WTC11 (cell line): Measurements from ENCODE around the gene SFXN1. TPM values are rescaled to one million over a fixed set of nuclear protein-coding genes. Genes with fewer than 3 reads are reported as not detected.
A peak's percentile ranks its signal among the peaks of the same experiment; 100 is the strongest.

Experiments
- ATAC-seq: fragments of 200-7000 bp; cut with Tn5 transposase; 2 replicates; pipeline ENCODE4 v1.10.0; 2021; ENCODE audit warnings: mild to moderate bottlenecking, moderate library complexity
- CTCF ChIA-PET: fragments of 300-600 bp; sonication (Branson Sonifier 250); formaldehyde crosslinking; loops from one replicate; lab custom pipeline; 2021; ENCODE audit warnings: antibody characterized with exemption; lab: Charles Lee
- POLR2A ChIA-PET: fragments of 350-600 bp; sonication (Branson Sonifier 250); formaldehyde crosslinking; loops from one replicate; lab custom pipeline; 2021; ENCODE audit warnings: antibody characterized with exemption; lab: Charles Lee
- DNase-seq: peaks from one replicate; pipeline ENCODE4 v3.0.0; 2021; ENCODE audit warnings: low spot score
- H3K27ac Mint-ChIP-seq: 2 replicates; pipeline ENCODE4 v1.8.0; 2021; ENCODE audit warnings: mixed read lengths
- H3K27me3 Mint-ChIP-seq: 2 replicates; pipeline ENCODE4 v1.8.0; 2021; ENCODE audit warnings: low read depth, mild to moderate bottlenecking, moderate library complexity, mixed read lengths
- H3K36me3 Mint-ChIP-seq: 2 replicates; pipeline ENCODE4 v1.8.0; 2021; ENCODE audit warnings: mixed read lengths
- H3K4me1 Mint-ChIP-seq: 2 replicates; pipeline ENCODE4 v1.8.0; 2022; ENCODE audit warnings: mixed read lengths
- H3K4me3 Mint-ChIP-seq: 2 replicates; pipeline ENCODE4 v1.8.0; 2021; ENCODE audit warnings: mild to moderate bottlenecking, moderate library complexity, mixed read lengths
- H3K9me3 Mint-ChIP-seq: 2 replicates; pipeline ENCODE4 v1.8.0; 2021; ENCODE audit warnings: mixed read lengths
- AFF4 ChIP-seq: sonication (generic); formaldehyde crosslinking; IDR thresholded peaks from 2 replicates; pipeline ENCODE4 v1.8.1; 2023; ENCODE audit warnings: mild to moderate bottlenecking, missing genetic modification reagents, borderline replicate concordance
- ATF2 ChIP-seq: sonication (generic); formaldehyde crosslinking; IDR thresholded peaks from 2 replicates; pipeline ENCODE4 v1.8.1; 2022; ENCODE audit warnings: low read depth, missing genetic modification reagents, borderline replicate concordance
- CTCF ChIP-seq: fragments of 200-600 bp; IDR thresholded peaks from 2 replicates; pipeline ENCODE4 v1.8.0; 2022; ENCODE audit warnings: antibody characterized with exemption
- EMX1 ChIP-seq: fragments of 250-450 bp; sonication (Bioruptor Pico); IDR thresholded peaks from 2 replicates; pipeline ENCODE4 v1.8.0; 2021; ENCODE audit warnings: mild to moderate bottlenecking
- ETV6 ChIP-seq: sonication (generic); formaldehyde crosslinking; IDR thresholded peaks from 2 replicates; pipeline ENCODE4 v1.8.1; 2022; ENCODE audit warnings: mild to moderate bottlenecking, missing genetic modification reagents
- GABPB1 ChIP-seq: sonication (generic); formaldehyde crosslinking; IDR thresholded peaks from 2 replicates; pipeline ENCODE4 v1.8.1; 2023; ENCODE audit warnings: mild to moderate bottlenecking, missing genetic modification reagents
- HMGXB4 ChIP-seq: sonication (generic); formaldehyde crosslinking; IDR thresholded peaks from 2 replicates; pipeline ENCODE4 v1.8.1; 2023; ENCODE audit warnings: mild to moderate bottlenecking, moderate library complexity, missing genetic modification reagents
- JUN ChIP-seq: sonication (generic); formaldehyde crosslinking; IDR thresholded peaks from 2 replicates; pipeline ENCODE4 v1.8.0; 2023; ENCODE audit warnings: mild to moderate bottlenecking, missing genetic modification reagents
- MLX ChIP-seq: sonication (generic); formaldehyde crosslinking; IDR thresholded peaks from 2 replicates; pipeline ENCODE4 v1.8.1; 2023; ENCODE audit warnings: mild to moderate bottlenecking, missing genetic modification reagents, moderate library complexity
- NFE2L1 ChIP-seq: sonication (generic); formaldehyde crosslinking; IDR thresholded peaks from 2 replicates; pipeline ENCODE4 v1.8.1; 2023; ENCODE audit warnings: missing genetic modification reagents
- NR1H2 ChIP-seq: sonication (generic); formaldehyde crosslinking; IDR thresholded peaks from 2 replicates; pipeline ENCODE4 v1.9.0; 2021; ENCODE audit warnings: mild to moderate bottlenecking, moderate library complexity, missing genetic modification reagents
- NR2C2 ChIP-seq: sonication (generic); formaldehyde crosslinking; IDR thresholded peaks from 2 replicates; pipeline ENCODE4 v1.8.0; 2022; ENCODE audit warnings: mild to moderate bottlenecking, missing genetic modification reagents
- RELA ChIP-seq: sonication (generic); formaldehyde crosslinking; IDR thresholded peaks from 2 replicates; pipeline ENCODE4 v1.8.1; 2022; ENCODE audit warnings: missing genetic modification reagents, mild to moderate bottlenecking, borderline replicate concordance
- SP1 ChIP-seq: sonication (generic); formaldehyde crosslinking; conservative IDR thresholded peaks from 2 replicates; pipeline ENCODE4 v1.8.1; 2022; ENCODE audit warnings: missing genetic modification reagents
- ZBTB43 ChIP-seq: sonication (generic); formaldehyde crosslinking; IDR thresholded peaks from 2 replicates; pipeline ENCODE4 v1.8.1; 2023; ENCODE audit warnings: mild to moderate bottlenecking, missing genetic modification reagents
- ZNF232 ChIP-seq: sonication (generic); formaldehyde crosslinking; IDR thresholded peaks from 2 replicates; pipeline ENCODE4 v1.8.0; 2022; ENCODE audit warnings: mild to moderate bottlenecking, missing genetic modification reagents
- ZNF416 ChIP-seq: fragments of 250-450 bp; sonication (Bioruptor Pico); IDR thresholded peaks from 2 replicates; pipeline ENCODE4 v1.9.0; 2021; ENCODE audit warnings: mild to moderate bottlenecking, inconsistent platforms
- total RNA-seq: library from RNA; stranded (reverse); gene quantifications from 3 replicates; pipeline ENCODE4 v1.2.3, GENCODE V29; 2021

Gene SFXN1
- total RNA-seq, 1 experiment from 2014 or later: 82.9 TPM

- peaks cover 22% of the 10 kb centered on the region for H3K27me3 Mint-ChIP-seq
- H3K9me3 Mint-ChIP-seq: peaks cover 14% of the 10 kb centered on the region
- no peaks in the 10 kb centered on the region; the same call in none of the 2 replicates for H3K36me3 Mint-ChIP-seq
- ChIA-PET POLR2A (no interaction called here), CTCF (interaction anchor here (0.5 to 6.1 kb wide), 11 partner anchors 9 to 657 kb away, joined by 3 to 96 read pairs (median 4); no protein-coding TSS in a partner anchor)
- TF ChIP-seq ZNF416 (no peak), CTCF (no peak), NR2C2 (CRISPR knock-in tag) (no peak), HMGXB4 (no peak), ATF2 (CRISPR knock-in tag) (no peak), JUN (CRISPR knock-in tag) (no peak), RELA (CRISPR knock-in tag) (no peak), ZBTB43 (CRISPR knock-in tag) (no peak), AFF4 (CRISPR knock-in tag) (no peak), EMX1 (CRISPR knock-in tag) (no peak), MLX (CRISPR knock-in tag) (no peak), NR1H2 (CRISPR knock-in tag) (no peak), NFE2L1 (no peak), SP1 (CRISPR knock-in tag) (no peak)
- ATAC-seq: no peak
- H3K4me1 Mint-ChIP-seq: peaks cover 42% of the 10 kb centered on the region
- peak overlapping the region; percentile 43 for H3K27ac Mint-ChIP-seq
- H3K4me3 Mint-ChIP-seq: no peak overlapping the region
- DNase-seq: no peak
These were observed 89.6 kb downstream of the SFXN1 start for GRCh38 chr5:175567954-175568353.

GRCh38 chr5:175569701-175570100 is 91.3 kb downstream of the SFXN1 start:
- CTCF ChIA-PET: interaction anchor here (0.6 to 6.1 kb wide), 3 partner anchors 24 to 160 kb away, joined by 3 to 96 read pairs (median 11); no protein-coding TSS in a partner anchor
- Mint-ChIP-seq H3K27me3 (peaks cover 29% of the 10 kb centered on the region), H3K36me3 (no peaks in the 10 kb centered on the region; the same call in none of the 2 replicates), H3K4me1 (peaks cover 56% of the 10 kb centered on the region), H3K27ac (peak overlapping the region; percentile 68; the same call in 1 of the 2 replicates), H3K4me3 (no peak overlapping the region), H3K9me3 (peaks cover 14% of the 10 kb centered on the region)
- TF ChIP-seq GABPB1 (CRISPR knock-in tag) (no peak), ZNF232 (CRISPR knock-in tag) (no peak), ETV6 (CRISPR knock-in tag) (no peak)
- DNase-seq (no peak), ATAC-seq (no peak)
- POLR2A ChIA-PET: no interaction called here
